Activated CD8-positive, alpha-beta T cell treated with anti-CD3 and anti-CD28 coated beads for 36 hours (primary cell): ENCODE data around the gene SLC31A1. TPM values are rescaled to one million over a fixed set of nuclear protein-coding genes. Genes with fewer than 3 reads are reported as not detected.

Source experiments
- ATAC-seq: fragments of 200-7000 bp; cut with Tn5 transposase; one replicate; pipeline ENCODE4 v1.10.0; 2021; ENCODE audit warnings: mild to moderate bottlenecking, moderate library complexity
- CTCF ChIA-PET: fragments of 350-600 bp; sonication (Branson Sonifier 250); formaldehyde crosslinking; loops from one replicate; lab custom pipeline; 2021; ENCODE audit warnings: antibody characterized with exemption; lab: Charles Lee
- POLR2A ChIA-PET: fragments of 350-600 bp; sonication (Branson Sonifier 250); formaldehyde crosslinking; loops from one replicate; lab custom pipeline; 2021; ENCODE audit warnings: antibody characterized with exemption; lab: Charles Lee
- DNase-seq: peaks from one replicate; pipeline ENCODE4 v3.0.0-alpha.2; 2020
- H3K27ac Mint-ChIP-seq: one replicate; pipeline ENCODE4 v1.8.0; 2021; ENCODE audit warnings: mild to moderate bottlenecking, mixed read lengths
- H3K27me3 Mint-ChIP-seq: one replicate; pipeline ENCODE4 v1.8.0; 2021; ENCODE audit warnings: mixed read lengths
- H3K36me3 Mint-ChIP-seq: one replicate; pipeline ENCODE4 v1.8.0; 2021; ENCODE audit warnings: low read depth, mixed read lengths
- H3K4me1 Mint-ChIP-seq: one replicate; pipeline ENCODE4 v1.8.0; 2021; ENCODE audit warnings: low read depth, mixed read lengths
- H3K4me3 Mint-ChIP-seq: one replicate; pipeline ENCODE4 v1.8.0; 2021; ENCODE audit warnings: mild to moderate bottlenecking, moderate library complexity, mixed read lengths
- H3K9me3 Mint-ChIP-seq: one replicate; pipeline ENCODE4 v1.8.0; 2021; ENCODE audit warnings: mixed read lengths
- CTCF ChIP-seq: fragments of 200-600 bp; IDR thresholded peaks from one replicate; pipeline ENCODE4 v1.8.0; 2022; ENCODE audit warnings: antibody characterized with exemption, mild to moderate bottlenecking
- intact Hi-C: fragments of 100-400 bp; cut with micrococcal nuclease; formaldehyde crosslinking; loops from one replicate; pipeline ENCODE4 v1.10.0; 2022
- total RNA-seq, 2 experiments: library from RNA; stranded (reverse); gene quantifications; one replicate each; pipeline ENCODE4 v1.2.3, GENCODE V29; 2021

SLC31A1 gene
- total RNA-seq, 2 experiments from 2014 or later, result 18.3 to 19.2 TPM

- ATAC-seq (no peak), DNase-seq (no peak)
- no peak overlapping the region for H3K27ac Mint-ChIP-seq
- no peak for TF ChIP-seq CTCF
- POLR2A ChIA-PET, result no interaction called here
- peaks cover 21% of the 10 kb centered on the region for H3K36me3 Mint-ChIP-seq
- H3K4me1 Mint-ChIP-seq, result peaks cover 32% of the 10 kb centered on the region
- CTCF ChIA-PET, result no interaction called here
- H3K27me3 Mint-ChIP-seq, result no peaks in the 10 kb centered on the region
- no peaks in the 10 kb centered on the region for H3K9me3 Mint-ChIP-seq
- intact Hi-C loops, result no loop called here
- no peak overlapping the region for H3K4me3 Mint-ChIP-seq
Measured at GRCh38 chr9:113216406-113216805, 4.9 kb upstream of the SLC31A1 start.

- H3K36me3 Mint-ChIP-seq, result peaks cover 13% of the 10 kb centered on the region
- POLR2A ChIA-PET, result interaction anchor here (0.8 to 3.3 kb wide), 5 partner anchors 55 to 362 kb away, joined by 3 to 20 read pairs (median 4); partner anchors contain the start of genes CDC26, PRPF4 and WDR31
- peak overlapping the region; percentile 89 for H3K27ac Mint-ChIP-seq
- CTCF ChIA-PET, result interaction anchor here (0.8 to 4.5 kb wide), 8 partner anchors 9 to 107 kb away, joined by 3 to 35 read pairs (median 4); partner anchors contain the start of genes CDC26 and PRPF4
- intact Hi-C loops, result no loop called here
- no peaks in the 10 kb centered on the region for H3K9me3 Mint-ChIP-seq
- H3K4me3 Mint-ChIP-seq, result peak overlapping the region; percentile 86
- H3K27me3 Mint-ChIP-seq, result no peaks in the 10 kb centered on the region
- H3K4me1 Mint-ChIP-seq, result peaks cover 52% of the 10 kb centered on the region
- DNase-seq (no peak), ATAC-seq (no peak)
- no peak for TF ChIP-seq CTCF
Measured at GRCh38 chr9:113219186-113219936, 2.0 kb upstream of the SLC31A1 start.

- Mint-ChIP-seq H3K4me1 (peaks cover 49% of the 10 kb centered on the region), H3K36me3 (peaks cover 14% of the 10 kb centered on the region), H3K27ac (peak overlapping the region; percentile 89), H3K27me3 (no peaks in the 10 kb centered on the region), H3K9me3 (no peaks in the 10 kb centered on the region), H3K4me3 (peak overlapping the region; percentile 86)
- no peak for TF ChIP-seq CTCF
- CTCF ChIA-PET, result interaction anchor here (0.9 to 4.5 kb wide), 8 partner anchors 8 to 108 kb away, joined by 3 to 35 read pairs (median 4); partner anchors contain the start of genes CDC26 and PRPF4
- ATAC-seq (peak; percentile 41), DNase-seq (peak; percentile 76)
- POLR2A ChIA-PET, result interaction anchor here (0.8 to 3.3 kb wide), 6 partner anchors 55 to 362 kb away, joined by 3 to 20 read pairs (median 4); partner anchors contain the start of genes CDC26, PRPF4 and WDR31
- intact Hi-C loops, result no loop called here
Measured at GRCh38 chr9:113219969-113220368, 1.4 kb upstream of the SLC31A1 start.

GRCh38 chr9:113220467-113221002 is 809 bp upstream of the SLC31A1 start:
- Mint-ChIP-seq H3K9me3 (no peaks in the 10 kb centered on the region), H3K27me3 (no peaks in the 10 kb centered on the region), H3K27ac (peak overlapping the region; percentile 89), H3K4me1 (peaks cover 45% of the 10 kb centered on the region), H3K4me3 (peak overlapping the region; percentile 86), H3K36me3 (peaks cover 13% of the 10 kb centered on the region)
- peak; percentile 12 for DNase-seq
- ChIA-PET POLR2A (interaction anchor here (0.8 to 3.3 kb wide), 8 partner anchors 11 to 297 kb away, joined by 3 to 20 read pairs (median 4); partner anchors contain the start of genes CDC26, PRPF4 and WDR31), CTCF (interaction anchor here (1.0 to 4.5 kb wide), 7 partner anchors 12 to 438 kb away, joined by 3 to 35 read pairs (median 4); partner anchors contain the start of genes CDC26 and PRPF4)
- no peak for TF ChIP-seq CTCF
- intact Hi-C loops, result no loop called here
- peak; percentile 25 for ATAC-seq
